Activated T-cell treated with anti-CD3 and anti-CD28 coated beads for 4 hours (primary cell): ENCODE results near the gene AAK1.
"Not testable (repeated sequence)": the region's sequence is repeated elsewhere in the genome, so short reads cannot be mapped to it uniquely, and the experiment has no call there.

ENCODE experiments used
- DNase-seq: peaks from one replicate; pipeline ENCODE4 v3.0.0-alpha.2; 2020

The AAK1 gene

GRCh38 chr2:69659349-69659748, 15.8 kb upstream of the AAK1 start:
- no peak for DNase-seq

GRCh38 chr2:69652206-69652605, 8.7 kb upstream of the AAK1 start:
- no peak for DNase-seq

GRCh38 chr2:69647196-69647595, 3.7 kb upstream of the AAK1 start:
- not testable (repeated sequence) for DNase-seq

- no peak for DNase-seq
Observed at GRCh38 chr2:69646714-69647113, 3.2 kb upstream of the AAK1 start.

- DNase-seq = no peak
Observed at GRCh38 chr2:69645921-69646320, 2.4 kb upstream of the AAK1 start.

- no peak for DNase-seq
Observed at GRCh38 chr2:69645031-69645431, 1.5 kb upstream of the AAK1 start.

GRCh38 chr2:69644506-69644979, 1.0 kb upstream of the AAK1 start:
- no peak for DNase-seq

- peak; percentile 46 for DNase-seq
Observed at GRCh38 chr2:69642709-69643601, 584 bp downstream of the AAK1 start.

GRCh38 chr2:69641887-69642708, 1.4 kb downstream of the AAK1 start:
- DNase-seq = no peak

GRCh38 chr2:69641471-69641870, 2.1 kb downstream of the AAK1 start:
- no peak for DNase-seq

- no peak for DNase-seq
Observed at GRCh38 chr2:69639266-69639665, 4.3 kb downstream of the AAK1 start.

GRCh38 chr2:69638630-69639029, 4.9 kb downstream of the AAK1 start:
- no peak for DNase-seq

GRCh38 chr2:69637923-69638322, 5.6 kb downstream of the AAK1 start:
- no peak for DNase-seq

- no peak for DNase-seq
Observed at GRCh38 chr2:69636395-69636794, 7.1 kb downstream of the AAK1 start.

GRCh38 chr2:69635432-69635831, 8.1 kb downstream of the AAK1 start:
- no peak for DNase-seq

- DNase-seq = no peak
Observed at GRCh38 chr2:69634196-69634821, 9.2 kb downstream of the AAK1 start.

- no peak for DNase-seq
Observed at GRCh38 chr2:69631402-69631801, 12.1 kb downstream of the AAK1 start.

- DNase-seq = no peak
Observed at GRCh38 chr2:69629921-69630608, 13.5 kb downstream of the AAK1 start.

- DNase-seq = no peak
Observed at GRCh38 chr2:69628325-69629021, 15.1 kb downstream of the AAK1 start.

- no peak for DNase-seq
Observed at GRCh38 chr2:69625078-69625795, 18.3 kb downstream of the AAK1 start.

GRCh38 chr2:69624611-69625010, 18.9 kb downstream of the AAK1 start:
- DNase-seq = no peak
